SHP77 treated with DMSO at 0.1 percent for 48 hours (cell line): ENCODE results near the gene KLK8.

ENCODE experiments used
- DNase-seq: peaks from one replicate; lab custom pipeline; 2025; lab: John Stamatoyannopoulos, UW

Gene KLK8, protein sequence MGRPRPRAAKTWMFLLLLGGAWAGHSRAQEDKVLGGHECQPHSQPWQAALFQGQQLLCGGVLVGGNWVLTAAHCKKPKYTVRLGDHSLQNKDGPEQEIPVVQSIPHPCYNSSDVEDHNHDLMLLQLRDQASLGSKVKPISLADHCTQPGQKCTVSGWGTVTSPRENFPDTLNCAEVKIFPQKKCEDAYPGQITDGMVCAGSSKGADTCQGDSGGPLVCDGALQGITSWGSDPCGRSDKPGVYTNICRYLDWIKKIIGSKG

DNA sequence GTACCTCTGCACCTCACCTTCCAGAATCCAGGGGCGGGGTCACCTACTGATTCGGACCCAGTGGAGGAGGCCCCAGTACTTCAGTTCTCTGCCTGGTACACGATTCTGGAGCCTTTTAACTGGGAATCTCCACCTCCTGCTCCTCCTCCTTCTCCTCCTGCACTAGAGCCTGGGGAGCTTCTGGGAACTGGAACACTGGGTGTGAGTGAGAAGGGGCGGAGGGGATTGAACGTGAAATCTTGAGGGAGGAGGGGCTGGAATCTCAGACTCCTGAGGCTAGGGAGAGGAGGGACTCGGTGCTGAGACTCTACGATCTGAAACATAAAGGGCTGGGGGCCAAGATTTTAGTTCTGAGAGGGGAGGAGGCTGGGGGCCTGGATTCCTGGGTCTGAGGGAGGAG, at the start of gene KLK8:
TSS of gene KLK8 (minus strand) at position 90 of the 400 bp plus-strand sequence. CDS start 437 bp downstream, outside the sequence.
- DNase-seq = no peak

- DNase-seq = no peak
Observed at GRCh38 chr19:51047031-51047335, 45.6 kb upstream of the KLK8 start.

DNA sequence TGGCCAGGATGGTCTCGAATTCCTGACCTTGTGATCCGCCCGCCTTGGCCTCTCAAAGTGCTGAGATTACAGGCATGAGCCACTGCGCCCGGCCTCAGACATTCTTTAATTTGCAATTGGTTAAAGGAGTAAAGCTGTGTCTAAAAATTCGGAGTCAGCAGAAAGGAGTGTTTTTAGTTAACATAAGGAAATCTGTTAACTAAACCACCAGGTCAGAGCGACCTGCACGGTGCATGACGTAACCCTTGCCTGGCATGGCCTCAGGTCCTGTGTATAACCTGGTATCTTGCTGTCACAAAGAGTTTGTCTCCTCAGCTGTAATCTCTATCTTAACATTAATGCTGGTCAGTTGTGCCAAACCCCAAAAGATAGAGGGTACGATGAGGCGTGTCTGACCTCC, 42.9 kb upstream of the KLK8 start:
- DNase-seq = no peak

DNA sequence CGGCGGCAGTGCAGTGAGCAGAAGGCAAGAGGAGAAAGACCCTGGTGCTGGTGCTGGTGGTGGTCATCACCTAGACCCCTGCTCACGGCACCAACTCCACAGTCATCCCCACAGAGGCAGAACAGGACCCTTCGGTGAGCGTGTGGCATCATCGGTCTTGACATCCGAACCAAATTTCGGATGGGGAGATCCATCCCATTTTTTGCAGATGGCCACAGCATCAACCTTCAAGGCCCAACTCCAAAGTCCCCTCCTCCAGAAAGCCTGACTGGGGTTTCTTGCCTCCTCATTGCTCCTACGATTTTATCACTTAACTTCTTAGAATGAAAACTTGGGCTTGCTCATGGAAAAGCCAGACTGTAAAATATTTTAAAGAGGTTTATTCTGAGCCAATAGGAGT, 42.1 kb upstream of the KLK8 start:
- DNase-seq = no peak

GRCh38 chr19:51040151-51040550, 38.7 kb upstream of the KLK8 start:
- no peak for DNase-seq

DNA sequence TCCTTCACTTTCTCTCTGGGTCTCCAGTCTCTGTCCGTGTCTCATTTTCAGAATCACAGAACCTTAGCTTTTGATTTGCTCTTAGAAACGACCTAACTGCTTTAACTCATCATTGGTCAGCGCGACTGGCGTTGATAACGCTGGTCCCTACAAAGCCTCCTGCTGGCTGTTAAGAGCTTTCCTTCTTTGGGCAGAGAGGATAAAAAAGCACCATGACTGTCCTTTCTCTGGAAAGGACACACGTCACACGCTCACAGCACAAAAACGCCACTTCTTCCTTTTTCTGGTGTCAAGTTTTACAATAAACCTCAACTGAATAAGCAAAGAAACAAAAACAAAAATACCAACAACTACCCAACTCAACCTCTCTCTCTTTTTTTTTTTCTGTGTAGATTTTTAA, 35.1 kb upstream of the KLK8 start:
- DNase-seq = no peak

GRCh38 chr19:51034704-51035103, 33.3 kb upstream of the KLK8 start, which contains the start of gene KLK12:
TSS of gene KLK12 (minus strand) at chr19:51035002. CDS start at chr19:51034621, 381 bp downstream.
- no peak for DNase-seq

GRCh38 chr19:51031880-51032225, 30.4 kb upstream of the KLK8 start:
- DNase-seq = no peak

DNA sequence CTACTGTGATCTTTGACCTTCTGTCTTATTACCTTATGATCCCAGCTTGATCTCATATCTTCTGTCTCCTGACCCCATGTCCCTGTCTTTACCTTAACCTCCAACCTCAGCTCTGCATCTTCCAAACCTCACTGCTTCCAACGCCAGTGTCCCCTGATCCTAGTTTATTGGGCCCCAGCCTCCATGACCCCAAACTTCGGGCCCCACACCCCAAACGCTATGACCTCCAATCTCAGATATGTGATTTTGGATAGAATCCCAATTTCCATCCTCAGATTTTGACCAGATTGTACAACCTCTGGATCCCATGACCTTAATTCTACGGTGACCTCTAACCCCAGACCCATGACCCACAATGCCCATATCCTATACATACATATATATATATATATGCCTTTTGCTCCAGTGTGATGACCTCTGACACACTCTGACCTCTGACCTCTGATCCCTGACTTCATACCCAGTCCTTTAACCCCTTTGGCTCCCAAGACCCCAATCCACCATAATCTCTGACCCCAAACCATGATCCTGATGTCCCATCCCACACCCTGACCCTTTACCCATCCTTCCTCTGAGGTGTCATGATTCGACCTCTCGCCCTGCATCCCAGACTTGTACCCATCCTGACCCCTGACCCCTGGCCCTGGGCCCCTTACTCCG, 29.9 kb upstream of the KLK8 start:
- DNase-seq = no peak

GRCh38 chr19:51030631-51031030, 29.2 kb upstream of the KLK8 start:
- DNase-seq = no peak

- DNase-seq = no peak
Observed at GRCh38 chr19:51029718-51030117, 28.3 kb upstream of the KLK8 start.

DNA sequence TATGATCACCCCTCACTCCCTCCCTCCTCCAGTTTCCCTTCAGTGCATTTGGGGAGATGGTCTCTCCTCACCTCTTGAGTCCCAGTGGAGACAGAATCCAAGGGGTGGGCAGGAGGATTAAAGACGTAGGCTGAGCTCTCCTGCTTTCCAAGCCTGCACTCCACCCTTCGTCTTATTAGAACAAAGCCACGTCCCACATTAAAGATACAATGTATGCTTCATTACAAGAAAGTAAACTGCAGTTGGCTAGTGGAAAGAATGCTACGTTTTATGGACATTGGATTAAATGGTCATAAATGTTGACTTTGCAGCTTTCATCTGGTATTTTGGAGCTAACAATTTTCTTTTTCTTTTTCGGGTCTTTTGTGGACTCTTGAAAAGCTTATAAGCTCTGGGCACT, 26.5 kb upstream of the KLK8 start:
- no peak for DNase-seq

DNA sequence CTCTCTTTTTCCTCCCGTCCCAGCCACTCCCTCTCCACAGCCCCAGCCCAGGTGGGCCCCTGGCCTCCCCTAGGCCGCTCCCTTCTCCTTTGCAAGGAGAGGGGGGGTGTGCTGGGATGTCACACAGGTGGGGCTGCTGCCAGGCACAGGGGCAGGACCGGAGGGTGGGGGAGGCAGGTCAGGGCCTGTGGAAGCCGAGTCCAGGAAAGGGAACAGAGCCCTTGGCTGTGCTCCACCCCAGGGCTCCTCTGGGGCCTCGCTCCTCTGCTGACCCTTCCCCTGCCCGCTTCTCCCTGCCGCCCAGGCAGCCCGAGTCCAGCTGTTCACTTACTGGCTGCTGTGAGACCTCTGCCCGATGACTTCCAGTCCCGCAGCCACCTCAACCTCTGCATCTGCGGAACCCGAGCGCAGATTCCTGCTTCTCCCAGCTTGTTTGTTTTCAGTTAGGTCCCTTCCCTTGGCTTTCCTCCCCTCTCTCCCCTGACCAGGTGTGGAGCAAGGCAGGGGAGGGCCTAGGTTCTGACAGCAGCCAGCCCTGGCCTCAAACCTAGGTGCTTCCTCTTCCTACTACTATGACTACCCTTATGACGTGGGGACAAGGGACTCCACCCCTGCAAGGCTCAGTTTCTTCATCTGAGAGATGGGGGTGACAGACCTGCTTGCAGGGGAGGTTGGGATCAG, 25.9 kb upstream of the KLK8 start:
- no peak for DNase-seq

DNA sequence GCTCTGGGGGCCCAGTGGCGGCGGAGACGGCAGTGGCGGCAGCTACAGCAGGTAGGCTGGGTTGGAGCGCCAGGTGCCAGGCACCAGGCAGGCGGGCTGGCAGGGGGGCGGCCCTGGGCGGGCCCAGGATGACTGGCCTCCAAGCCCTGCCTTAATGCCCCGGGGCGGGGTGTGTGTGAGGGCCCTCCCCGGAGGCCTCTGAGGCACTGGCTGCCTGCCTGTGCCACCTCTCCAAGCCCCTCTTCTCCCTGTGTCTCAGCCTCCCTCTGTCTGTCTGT, 25.1 kb upstream of the KLK8 start, which contains the start of gene KLK11:
TSS of gene KLK11 (minus strand) at position 63 of the 278 bp plus-strand sequence. CDS start 985 bp downstream, outside the sequence.
- DNase-seq = no peak

GRCh38 chr19:51025809-51026553, 24.6 kb upstream of the KLK8 start:
- no peak for DNase-seq

GRCh38 chr19:51025401-51025800, 24.0 kb upstream of the KLK8 start:
- no peak for DNase-seq

DNA sequence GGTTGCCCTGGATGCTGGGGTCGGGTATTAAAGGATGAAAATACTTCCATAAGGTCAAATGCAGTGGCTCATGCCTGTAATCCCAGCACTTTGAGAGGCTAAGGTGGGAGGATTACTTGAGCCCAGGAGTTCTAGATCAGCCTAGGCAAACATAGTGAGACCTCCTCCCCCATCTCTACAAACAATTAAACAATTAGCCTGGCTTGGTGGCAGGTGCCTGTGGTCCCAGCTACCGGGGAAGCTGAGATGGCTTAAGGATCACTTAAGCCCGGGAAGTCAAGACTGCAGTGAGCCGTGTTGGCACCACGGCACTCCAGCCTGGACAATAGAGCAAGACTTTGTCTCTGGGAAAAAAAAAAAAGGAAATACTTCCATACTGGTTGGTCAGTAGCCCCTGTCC, 23.5 kb upstream of the KLK8 start:
- no peak for DNase-seq

GRCh38 chr19:51023946-51024345, 22.5 kb upstream of the KLK8 start:
- DNase-seq = no peak

- no peak for DNase-seq
Observed at GRCh38 chr19:51022526-51022925, 21.1 kb upstream of the KLK8 start.

- peak; percentile 64 for DNase-seq
Observed at GRCh38 chr19:51020988-51021651, 19.7 kb upstream of the KLK8 start.

- no peak for DNase-seq
Observed at GRCh38 chr19:51019544-51019925, 18.1 kb upstream of the KLK8 start, which contains the start of gene KLK10. TSS of gene KLK10 (minus strand) at chr19:51019709. CDS start at chr19:51019130, 579 bp downstream.
